Suprapubic skin (tissue), 4 donors: ENCODE results near the gene TMEM131L. TPM values are rescaled to one million over a fixed set of nuclear protein-coding genes. Genes with fewer than 3 reads are reported as not detected.

Experiments
- DNase-seq, 2 donors: peaks; one replicate each; pipeline ENCODE4 v3.0.0-alpha.2; 2019; ENCODE audit warnings: low spot score in 2 of 2
- H3K27ac ChIP-seq: fragments of 200-600 bp; sonication (generic); one replicate; pipeline ENCODE4 v1.5.1; 2019
- H3K27me3 ChIP-seq: fragments of 200-600 bp; sonication (generic); one replicate; pipeline ENCODE4 v1.5.1; 2019
- H3K36me3 ChIP-seq: fragments of 200-600 bp; sonication (generic); one replicate; pipeline ENCODE4 v1.5.1; 2019
- H3K4me1 ChIP-seq: fragments of 200-600 bp; sonication (generic); one replicate; pipeline ENCODE4 v1.5.1; 2019
- H3K4me3 ChIP-seq: fragments of 200-600 bp; sonication (generic); one replicate; pipeline ENCODE4 v1.5.1; 2019; ENCODE audit warnings: mild to moderate bottlenecking
- H3K9me3 ChIP-seq: fragments of 200-600 bp; sonication (generic); one replicate; pipeline ENCODE4 v1.5.1; 2019
- EP300 ChIP-seq: sonication (generic); formaldehyde crosslinking; IDR thresholded peaks from one replicate; pipeline ENCODE4 v1.6.1; 2017; ENCODE audit warnings: antibody characterized with exemption
- POLR2A ChIP-seq, 2 donors: fragments of 450-650 bp; IDR thresholded peaks; one replicate each; pipeline ENCODE4 v1.6.1; 2017; ENCODE audit warnings: antibody characterized with exemption in 2 of 2, mild to moderate bottlenecking in 2 of 2, moderate library complexity in 2 of 2
- POLR2AphosphoS5 ChIP-seq, 3 donors: sonication (generic); formaldehyde crosslinking; IDR thresholded peaks; one replicate each; pipeline ENCODE4 v1.6.1; 2017; ENCODE audit warnings: antibody characterized with exemption in 3 of 3
- WGBS: methylation state at CpG from one replicate; pipeline ENCODE4 v1.1.5; 2018; 5-methylcytosine and 5-hydroxymethylcytosine counted together
- total RNA-seq, 4 donors: library from RNA; depleted of rRNA; stranded (reverse); fragments of >200 nt; gene quantifications; one replicate each; pipeline ENCODE4 v1.1.0, GENCODE V29; 2016
- TF ChIP-seq, protein P1 (sequence below), 2 donors: fragments of 200-600 bp in 1 of 2; fragments of 450-650 bp in 1 of 2; sonication (generic) in 1 of 2; IDR thresholded peaks; one replicate each; pipeline ENCODE4 v1.5.1; 2016 to 2019; ENCODE audit warnings: antibody characterized with exemption in 2 of 2, mild to moderate bottlenecking in 1 of 2, moderate library complexity in 1 of 2

Gene TMEM131L
- total RNA-seq, 4 donors from 2014 or later, result 13.5 to 25.0 (median 17.2) TPM

DNA sequence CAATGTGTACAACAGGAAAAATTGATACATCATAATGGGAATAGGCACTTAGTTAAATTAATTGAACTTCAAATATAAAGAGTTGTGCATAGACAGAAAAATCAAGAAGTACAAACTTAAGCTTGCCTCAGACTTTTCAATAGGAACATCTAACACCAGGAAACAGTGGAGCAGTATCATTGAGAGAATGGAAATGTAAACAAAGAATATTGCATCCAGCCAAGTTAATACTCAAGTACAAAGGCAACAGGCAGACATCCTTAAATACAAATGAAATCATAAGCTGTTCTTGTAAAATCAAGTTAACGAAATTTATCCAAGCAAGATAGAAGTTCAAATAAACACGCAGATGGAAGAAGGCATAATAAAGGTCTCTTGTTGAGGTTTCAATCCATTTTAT, 146.7 kb downstream of the TMEM131L start:
- no peak for DNase-seq
- Histone ChIP-seq H3K27ac (no peak overlapping the region), H3K9me3 (no peaks in the 10 kb centered on the region), H3K27me3 (no peaks in the 10 kb centered on the region), H3K4me3 (no peak overlapping the region), H3K36me3 (peaks cover 36% of the 10 kb centered on the region), H3K4me1 (no peaks in the 10 kb centered on the region)
- 97% methylated on average over 2 of the region's 2 CpGs for WGBS
- no peak for TF ChIP-seq POLR2A (IDR thresholded peaks at IDR 0.05)
- no peak for TF ChIP-seq POLR2AphosphoS5 (IDR thresholded peaks at IDR 0.05)
- no peak for TF ChIP-seq EP300
- TF ChIP-seq, protein P1, sequence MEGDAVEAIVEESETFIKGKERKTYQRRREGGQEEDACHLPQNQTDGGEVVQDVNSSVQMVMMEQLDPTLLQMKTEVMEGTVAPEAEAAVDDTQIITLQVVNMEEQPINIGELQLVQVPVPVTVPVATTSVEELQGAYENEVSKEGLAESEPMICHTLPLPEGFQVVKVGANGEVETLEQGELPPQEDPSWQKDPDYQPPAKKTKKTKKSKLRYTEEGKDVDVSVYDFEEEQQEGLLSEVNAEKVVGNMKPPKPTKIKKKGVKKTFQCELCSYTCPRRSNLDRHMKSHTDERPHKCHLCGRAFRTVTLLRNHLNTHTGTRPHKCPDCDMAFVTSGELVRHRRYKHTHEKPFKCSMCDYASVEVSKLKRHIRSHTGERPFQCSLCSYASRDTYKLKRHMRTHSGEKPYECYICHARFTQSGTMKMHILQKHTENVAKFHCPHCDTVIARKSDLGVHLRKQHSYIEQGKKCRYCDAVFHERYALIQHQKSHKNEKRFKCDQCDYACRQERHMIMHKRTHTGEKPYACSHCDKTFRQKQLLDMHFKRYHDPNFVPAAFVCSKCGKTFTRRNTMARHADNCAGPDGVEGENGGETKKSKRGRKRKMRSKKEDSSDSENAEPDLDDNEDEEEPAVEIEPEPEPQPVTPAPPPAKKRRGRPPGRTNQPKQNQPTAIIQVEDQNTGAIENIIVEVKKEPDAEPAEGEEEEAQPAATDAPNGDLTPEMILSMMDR (IDR thresholded peaks at IDR 0.05), result no peak

DNA sequence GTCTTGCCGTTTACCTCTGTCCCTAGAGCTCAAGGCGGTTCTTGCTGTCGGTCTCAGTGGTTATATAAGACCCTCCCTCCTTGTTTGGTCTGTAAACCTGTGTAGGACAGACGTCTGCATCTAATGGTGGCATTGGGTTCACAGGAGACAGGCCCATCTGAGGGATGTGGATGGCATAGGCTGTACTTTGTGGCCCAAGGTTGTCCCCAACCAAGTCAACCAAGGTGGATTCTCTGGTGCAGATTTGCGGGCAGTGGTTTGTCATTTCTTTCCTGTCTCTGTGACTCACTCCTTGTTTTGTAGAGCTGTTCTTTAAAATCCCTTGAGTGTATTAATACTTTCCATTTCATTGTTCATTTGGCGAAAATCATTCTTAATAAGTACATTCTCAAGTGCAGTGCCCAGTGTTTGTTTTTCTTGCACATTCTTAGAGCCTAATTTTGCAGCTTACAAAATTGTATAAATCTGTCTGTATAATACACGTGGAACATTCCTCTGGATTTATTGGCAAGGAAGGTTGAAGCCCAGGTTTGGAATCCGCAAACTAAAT, 149.9 kb downstream of the TMEM131L start:
- Histone ChIP-seq H3K9me3 (no peaks in the 10 kb centered on the region), H3K4me1 (no peaks in the 10 kb centered on the region), H3K27ac (no peak overlapping the region), H3K27me3 (no peaks in the 10 kb centered on the region), H3K4me3 (no peak overlapping the region), H3K36me3 (peaks cover 46% of the 10 kb centered on the region)
- 86% methylated on average over 8 of the region's 8 CpGs for WGBS
- TF ChIP-seq EP300 (no peak), POLR2A (IDR thresholded peaks at IDR 0.05) (no peak), POLR2AphosphoS5 (IDR thresholded peaks at IDR 0.05) (no peak)
- no peak for DNase-seq

DNA sequence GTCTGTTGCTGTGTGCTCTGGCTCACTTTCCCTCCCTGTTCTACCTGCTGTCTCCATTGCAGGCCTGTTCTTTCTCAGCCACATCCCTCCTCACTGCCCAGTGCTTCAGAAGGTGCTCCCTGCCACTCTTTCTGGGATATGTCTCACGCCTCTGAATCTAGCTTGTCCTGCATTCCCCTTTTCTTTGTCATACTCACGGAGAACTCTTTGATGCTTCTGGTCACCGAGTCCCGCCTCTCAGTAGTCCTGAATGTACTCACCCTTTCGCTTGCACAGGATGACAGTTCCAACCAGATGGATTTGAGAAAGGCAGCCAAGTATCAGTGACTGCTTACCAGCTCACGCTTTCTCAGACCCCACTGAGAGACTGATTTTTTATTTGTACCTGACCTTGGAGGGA, 152.7 kb downstream of the TMEM131L start:
- Histone ChIP-seq H3K4me1 (no peaks in the 10 kb centered on the region), H3K27me3 (no peaks in the 10 kb centered on the region), H3K4me3 (no peak overlapping the region), H3K36me3 (peaks cover 65% of the 10 kb centered on the region), H3K9me3 (no peaks in the 10 kb centered on the region), H3K27ac (no peak overlapping the region)
- TF ChIP-seq POLR2AphosphoS5 (IDR thresholded peaks at IDR 0.05) (no peak), POLR2A (IDR thresholded peaks at IDR 0.05) (no peak), EP300 (no peak)
- TF ChIP-seq, protein P1 (IDR thresholded peaks at IDR 0.05), result no peak
- WGBS, result 89% methylated on average over 6 of the region's 6 CpGs
- no peak for DNase-seq

DNA sequence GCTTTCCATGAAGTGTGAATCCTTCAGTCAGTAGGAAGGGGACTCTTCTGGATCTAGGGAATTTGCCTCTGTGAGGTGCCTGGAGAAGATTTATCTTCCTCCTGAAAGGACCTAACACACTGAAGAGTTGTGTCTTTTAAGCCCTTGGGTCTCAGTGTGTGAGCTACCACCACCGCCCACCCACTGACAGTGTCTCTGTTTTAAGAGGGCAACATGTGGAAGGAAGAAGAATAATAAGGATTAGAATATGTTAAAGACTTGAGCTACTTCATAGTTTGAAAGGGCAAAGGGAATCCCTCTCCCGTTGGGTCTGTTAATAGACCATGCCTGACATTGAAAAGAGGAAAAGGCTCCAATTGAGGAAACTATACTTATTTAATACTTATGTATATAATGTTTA, 153.7 kb downstream of the TMEM131L start:
- TF ChIP-seq EP300, result no peak
- TF ChIP-seq POLR2A (IDR thresholded peaks at IDR 0.05), result no peak
- Histone ChIP-seq H3K36me3 (peaks cover 64% of the 10 kb centered on the region), H3K9me3 (no peaks in the 10 kb centered on the region), H3K4me1 (no peaks in the 10 kb centered on the region), H3K27ac (no peak overlapping the region), H3K27me3 (no peaks in the 10 kb centered on the region), H3K4me3 (no peak overlapping the region)
- no peak for DNase-seq
- WGBS, result 82% methylated on average over 2 of the region's 2 CpGs

DNA sequence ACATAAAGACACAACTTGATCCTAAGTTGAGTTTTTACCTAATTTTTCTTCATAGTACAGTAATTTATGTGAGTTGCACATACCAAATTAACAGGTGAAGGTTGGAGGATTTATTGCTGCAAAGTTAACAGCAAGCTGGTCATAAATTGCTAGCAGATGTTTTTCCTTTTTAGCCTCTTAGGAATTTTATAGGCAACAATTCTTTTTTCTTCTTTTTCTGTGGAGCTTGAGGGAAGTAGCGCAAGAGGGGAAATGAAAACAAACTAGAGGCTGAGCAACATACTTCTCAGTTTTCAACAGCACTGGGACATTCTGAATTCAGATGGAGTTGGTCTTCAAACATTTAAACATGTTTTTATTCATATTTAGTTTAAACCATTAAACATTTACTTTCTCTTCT, 154.2 kb downstream of the TMEM131L start:
- Histone ChIP-seq H3K4me3 (no peak overlapping the region), H3K36me3 (peaks cover 66% of the 10 kb centered on the region), H3K4me1 (no peaks in the 10 kb centered on the region), H3K27me3 (no peaks in the 10 kb centered on the region), H3K9me3 (no peaks in the 10 kb centered on the region), H3K27ac (no peak overlapping the region)
- WGBS, result 77% methylated on average over 1 of the region's 1 CpG
- TF ChIP-seq POLR2A (IDR thresholded peaks at IDR 0.05) (no peak), POLR2AphosphoS5 (IDR thresholded peaks at IDR 0.05) (no peak)
- TF ChIP-seq, protein P1 (IDR thresholded peaks at IDR 0.05), result no peak
- no peak for DNase-seq

DNA sequence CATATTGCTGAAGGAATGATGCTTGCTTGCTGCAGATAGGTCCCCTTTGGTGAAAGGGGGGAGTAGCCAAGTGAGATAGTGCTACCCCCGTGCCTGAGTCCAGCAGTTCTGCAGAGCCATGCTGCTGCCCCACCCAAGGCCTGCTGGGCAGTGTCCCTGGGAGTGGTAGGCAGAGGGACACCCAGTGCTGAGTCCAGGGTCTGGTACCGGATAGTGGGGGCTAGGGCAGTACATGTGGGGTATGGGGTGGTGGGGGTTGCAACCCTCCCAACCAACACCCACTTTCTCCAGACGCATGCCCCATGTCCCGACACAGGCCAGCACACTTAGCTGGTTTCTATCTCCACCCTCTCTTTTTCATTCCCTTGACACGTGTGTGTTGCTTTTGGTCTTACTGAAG, 155.9 kb downstream of the TMEM131L start:
- Histone ChIP-seq H3K4me1 (no peaks in the 10 kb centered on the region), H3K9me3 (no peaks in the 10 kb centered on the region), H3K36me3 (peaks cover 70% of the 10 kb centered on the region), H3K27me3 (no peaks in the 10 kb centered on the region), H3K27ac (no peak overlapping the region), H3K4me3 (no peak overlapping the region)
- TF ChIP-seq POLR2AphosphoS5 (IDR thresholded peaks at IDR 0.05) (no peak), POLR2A (IDR thresholded peaks at IDR 0.05) (no peak), EP300 (no peak)
- TF ChIP-seq, protein P1 (IDR thresholded peaks at IDR 0.05), result no peak
- no peak for DNase-seq
- 97% methylated on average over 5 of the region's 5 CpGs for WGBS
